MV-4-11 (cell line): ENCODE data around the gene SMIM44.
"Not testable (repeated sequence)": the region's sequence is repeated elsewhere in the genome, so short reads cannot be mapped to it uniquely, and the experiment has no call there.

Source experiments
- DNase-seq: peaks from one replicate; lab custom pipeline; 2025; lab: John Stamatoyannopoulos, UW

Gene SMIM44

DNA sequence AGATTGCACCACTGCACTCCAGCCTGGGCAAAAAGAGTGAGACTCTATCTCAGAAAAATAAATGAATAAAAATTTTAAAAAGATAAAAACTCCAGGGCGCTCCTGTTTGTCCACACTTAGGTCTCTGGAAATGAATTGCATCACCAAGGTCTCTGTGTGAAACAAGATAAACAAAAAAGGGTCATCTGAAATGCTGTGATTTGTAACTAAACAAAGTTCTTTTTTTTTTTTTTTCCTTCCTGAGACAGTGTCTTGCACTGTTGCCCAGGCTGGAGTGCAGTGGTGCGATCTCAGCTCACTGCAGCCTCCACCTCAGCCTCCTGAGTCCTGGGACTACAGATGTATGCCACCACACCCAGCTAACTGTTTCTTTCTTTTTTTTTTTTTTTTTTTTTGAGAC lies 34.4 kb upstream of the SMIM44 start:
- no peak for DNase-seq

DNA sequence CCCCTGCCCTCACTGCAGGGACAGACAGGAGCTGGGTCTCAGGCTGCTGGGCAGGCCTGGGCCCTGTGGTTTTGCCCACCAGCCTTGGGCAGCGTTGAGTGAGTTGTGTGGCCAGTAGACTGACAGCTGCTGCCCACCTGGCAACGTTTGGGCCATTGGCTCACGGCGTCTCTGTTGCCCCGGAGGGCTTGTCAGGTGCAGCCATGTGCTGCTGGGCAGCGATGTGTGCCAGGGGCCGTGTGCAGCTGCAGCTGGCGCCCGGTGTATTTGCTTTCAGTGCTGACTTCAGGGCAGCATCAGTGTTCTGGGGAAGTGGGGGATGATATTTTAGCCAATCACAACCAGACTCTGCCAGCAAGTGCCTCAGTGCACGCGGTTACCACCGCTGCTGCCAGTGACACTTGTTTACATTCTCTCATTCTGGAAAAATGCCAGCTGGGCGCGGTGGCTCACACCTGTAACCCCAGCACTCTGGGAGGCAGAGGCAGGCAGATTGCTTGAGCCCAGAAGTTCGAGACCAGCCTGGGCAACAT lies 33.5 kb upstream of the SMIM44 start:
- no peak for DNase-seq

DNA sequence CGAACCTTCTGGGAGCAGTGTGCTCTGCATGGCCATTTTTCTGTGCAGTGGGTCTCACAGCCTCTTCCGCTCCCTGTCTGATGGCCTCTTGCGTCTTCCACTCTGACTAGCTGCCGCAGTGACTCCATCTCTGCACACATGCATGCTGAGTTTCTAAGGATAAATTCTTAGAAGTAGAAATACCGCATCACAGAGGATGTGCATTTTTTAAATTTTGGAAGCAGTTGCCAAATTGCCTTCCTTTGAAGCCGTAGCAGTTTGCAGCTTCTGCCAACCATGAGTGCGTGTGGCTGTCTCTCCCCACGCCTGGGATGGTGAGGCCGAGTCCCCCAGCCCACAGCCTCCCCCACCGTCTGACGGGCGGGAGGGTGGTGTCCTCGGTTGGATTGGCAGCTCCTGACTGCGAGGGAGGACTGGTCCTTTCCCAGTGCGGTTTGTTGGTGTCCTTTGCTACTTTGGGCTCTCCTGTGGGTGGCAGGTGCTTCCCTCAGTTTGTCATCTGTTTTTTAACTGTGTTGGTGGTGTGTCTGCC lies 32.7 kb upstream of the SMIM44 start:
- DNase-seq: no peak

DNA sequence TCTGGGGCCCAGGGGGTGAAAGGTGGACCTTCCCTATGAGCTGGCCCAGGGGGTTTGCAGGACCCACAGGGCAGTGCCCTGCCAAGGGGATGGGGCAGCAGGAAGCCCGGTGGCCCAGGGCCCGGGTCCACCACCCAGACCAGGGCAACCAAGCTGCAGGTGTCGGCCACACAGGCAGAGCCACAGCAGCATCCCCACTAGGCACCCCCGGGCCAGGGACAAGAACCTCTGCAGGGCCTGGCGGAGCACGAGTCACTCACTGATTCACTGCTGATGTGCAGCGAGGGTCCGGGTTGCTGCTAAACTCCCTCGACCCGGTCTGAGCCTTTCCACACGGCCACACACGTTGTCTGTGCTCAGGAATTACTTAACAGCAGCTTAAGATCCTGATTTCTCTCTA lies 31.7 kb upstream of the SMIM44 start:
- no peak for DNase-seq

DNA sequence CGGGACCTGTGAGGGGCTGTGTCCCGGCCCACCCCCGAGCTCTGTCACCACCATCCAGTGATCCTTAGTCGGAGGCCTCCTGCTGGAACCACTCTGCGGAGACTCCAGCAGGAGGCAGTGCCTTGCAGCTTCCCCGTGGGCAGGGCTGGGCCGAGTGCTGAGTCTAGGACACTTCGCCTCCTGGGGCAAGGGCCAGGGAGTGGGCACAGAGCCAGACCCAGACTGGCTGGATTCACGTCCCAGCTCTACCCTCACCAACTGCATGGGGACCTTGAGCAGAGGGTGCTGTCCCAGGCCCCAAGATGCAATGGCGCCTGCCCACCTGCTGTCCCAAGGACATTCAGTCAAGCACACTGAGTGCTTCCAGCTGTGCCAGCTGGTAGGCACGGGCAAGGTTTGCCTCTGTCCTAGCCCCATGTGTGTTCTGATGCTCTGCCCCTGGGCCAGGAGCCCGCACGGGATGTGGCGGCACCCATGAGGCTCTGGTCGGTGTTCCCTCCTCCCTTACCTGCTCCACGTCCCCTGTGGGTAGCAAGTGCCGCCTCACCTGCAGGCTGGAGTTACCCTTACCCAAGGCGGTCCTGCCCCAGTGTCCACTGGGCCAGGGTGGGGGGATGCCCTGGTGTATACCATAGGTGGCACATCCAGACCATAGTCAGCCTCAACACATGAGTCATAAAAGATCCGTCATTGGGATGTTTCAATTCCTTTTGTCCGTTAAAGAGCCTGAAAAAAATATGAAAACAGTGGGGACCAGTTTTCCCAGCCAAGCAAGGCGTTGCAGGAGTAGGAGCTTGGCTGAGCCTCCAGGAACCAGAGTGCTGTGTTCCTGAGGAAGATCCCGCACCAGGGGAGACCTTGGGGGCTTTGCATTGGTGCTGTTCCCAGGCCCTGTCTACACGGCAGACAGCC lies 30.2 kb upstream of the SMIM44 start:
- DNase-seq: no peak

DNA sequence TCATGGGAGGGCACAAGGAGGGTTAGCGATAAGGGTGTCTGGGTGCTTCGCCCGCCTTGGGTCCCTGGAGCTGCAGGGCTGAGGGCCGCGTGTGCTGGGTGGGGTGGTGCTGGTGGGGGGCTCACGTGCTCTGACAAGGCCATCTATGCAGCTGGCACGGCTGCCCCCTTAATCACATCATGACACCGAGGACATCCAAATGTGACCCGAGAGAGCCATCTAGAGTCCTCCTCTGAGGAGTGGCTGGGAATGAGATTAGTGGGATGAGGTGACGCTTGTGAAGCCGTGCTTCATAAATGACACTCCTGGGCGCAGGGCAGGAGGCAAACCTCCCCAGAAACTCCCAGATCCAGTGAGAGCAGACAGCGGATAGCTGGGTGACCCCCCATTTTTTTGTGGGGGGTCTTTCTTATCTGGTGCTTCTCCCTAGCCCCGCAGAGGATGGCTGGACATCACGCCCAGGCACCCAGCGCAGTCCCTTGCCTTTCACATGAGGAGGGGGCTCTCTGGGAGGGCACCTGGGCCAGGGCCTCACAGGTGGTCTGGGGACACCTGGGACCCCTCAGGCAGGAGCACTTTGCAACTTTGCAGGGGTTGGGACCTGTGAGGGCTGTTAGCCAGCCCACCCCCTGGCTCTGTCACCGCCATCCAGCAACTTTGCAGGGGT lies 29.5 kb upstream of the SMIM44 start:
- no peak for DNase-seq

DNA sequence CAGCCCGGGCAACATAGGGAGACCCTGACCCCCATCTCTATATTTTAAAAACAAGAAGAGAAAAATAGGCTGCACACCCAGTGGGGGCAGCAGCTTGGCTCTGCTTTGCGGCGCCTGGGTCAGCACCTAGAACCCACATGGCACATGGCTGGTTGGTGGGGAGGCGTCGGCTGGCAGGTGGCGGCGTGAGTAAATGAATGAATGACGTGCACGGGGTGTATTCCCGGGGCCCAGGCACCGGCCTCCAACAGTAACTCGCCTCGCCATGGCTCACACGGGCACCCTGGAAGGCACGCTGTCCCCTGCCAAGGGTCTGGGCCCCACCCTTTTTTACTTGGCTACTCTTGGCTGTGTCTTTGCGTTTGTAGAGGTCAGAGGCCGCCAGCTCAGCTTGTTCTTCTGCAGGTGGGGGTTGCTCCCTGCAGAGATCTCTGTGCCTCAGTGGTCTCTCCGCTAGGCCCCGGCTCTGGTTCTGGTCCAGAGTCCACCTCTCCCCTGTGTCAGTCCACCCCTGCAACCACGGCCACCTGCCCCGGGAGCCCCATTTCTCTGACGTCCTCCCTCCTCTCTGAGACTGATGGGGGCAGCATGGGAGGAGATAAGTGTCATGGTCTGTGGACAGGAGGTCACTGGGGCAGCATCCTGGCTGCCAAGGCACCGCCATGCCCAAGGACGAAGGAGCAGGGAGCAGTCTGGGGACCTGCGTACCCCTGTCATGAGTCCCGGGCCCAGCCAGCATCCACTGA lies 28.4 kb upstream of the SMIM44 start:
- no peak for DNase-seq

DNA sequence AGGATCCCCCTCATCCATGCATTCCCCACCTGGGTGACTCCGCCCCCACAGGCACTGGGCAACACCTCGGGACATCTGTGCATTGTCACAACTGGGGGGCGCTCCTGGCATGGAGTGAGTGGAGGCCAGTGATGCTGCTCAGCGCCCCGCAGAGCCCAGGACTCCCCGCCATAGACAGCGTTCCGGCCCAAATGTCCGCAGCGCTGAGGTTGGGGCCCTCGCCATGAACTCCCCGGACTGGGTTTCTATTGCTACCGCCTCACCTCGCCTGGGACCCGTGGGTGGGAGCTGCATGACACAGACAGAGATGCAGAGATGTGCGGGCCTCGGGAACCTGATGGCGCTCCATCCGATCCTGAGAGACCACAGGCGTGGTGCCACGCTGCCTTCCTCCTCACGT lies 27.5 kb upstream of the SMIM44 start:
- DNase-seq: no peak

DNA sequence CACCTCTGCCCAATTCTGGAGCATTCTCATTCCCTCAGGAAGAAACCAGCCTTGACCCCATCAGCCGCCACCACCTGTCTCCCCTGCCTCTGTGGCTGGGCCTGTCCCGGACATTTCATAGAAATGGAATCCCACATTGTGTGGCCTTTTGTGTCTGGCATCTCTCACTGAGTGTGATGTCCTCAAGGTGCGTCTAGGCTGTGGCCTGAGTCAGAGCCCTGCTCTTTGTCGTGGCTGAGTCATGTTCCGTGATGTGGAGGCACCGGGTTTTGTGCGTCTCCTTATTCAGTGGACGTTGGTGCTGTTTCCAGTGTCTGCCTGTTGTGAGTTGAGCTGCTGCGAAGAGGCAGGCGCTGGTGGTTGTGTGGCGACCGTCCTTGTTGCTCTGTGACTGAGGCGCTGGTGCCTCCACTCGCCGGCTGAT lies 26.3 kb upstream of the SMIM44 start:
- no peak for DNase-seq

DNA sequence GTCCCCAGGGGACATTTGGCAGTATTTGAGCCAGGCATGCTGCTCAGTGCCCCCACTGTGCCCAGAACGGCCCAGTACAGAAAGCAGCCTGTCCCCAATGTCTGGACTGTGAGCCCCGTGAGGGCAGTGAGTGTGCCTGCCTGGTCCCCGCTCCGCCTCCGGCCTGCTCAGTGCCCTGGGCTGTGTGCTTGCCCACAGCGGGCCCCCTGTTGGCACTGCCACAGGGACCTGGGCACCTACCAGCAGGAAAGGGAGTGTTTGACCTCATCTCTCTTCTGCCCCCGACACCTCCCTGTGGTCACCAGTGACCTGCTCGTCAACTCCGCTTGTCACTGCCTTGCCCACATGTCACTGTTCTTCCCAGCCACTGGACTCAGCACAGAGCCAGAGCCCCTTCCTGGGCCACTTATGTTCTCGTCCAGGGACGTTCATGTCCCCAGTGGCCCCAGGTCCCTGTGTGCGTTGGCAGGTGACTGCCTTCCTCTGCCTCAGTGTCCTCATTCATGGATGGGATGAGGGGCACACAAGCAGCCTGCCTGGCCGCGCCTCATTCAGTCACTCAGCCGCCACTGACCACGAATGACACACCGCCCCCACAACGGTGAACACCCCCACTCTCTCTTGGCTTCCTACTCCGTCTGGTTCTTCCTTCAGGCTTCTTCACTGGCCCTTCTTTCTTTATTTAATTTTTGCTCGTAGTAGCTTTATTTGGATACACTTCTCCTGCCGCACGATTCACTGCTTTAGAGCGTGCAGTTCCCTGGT lies 25.7 kb upstream of the SMIM44 start:
- peak; percentile 17 for DNase-seq

DNA sequence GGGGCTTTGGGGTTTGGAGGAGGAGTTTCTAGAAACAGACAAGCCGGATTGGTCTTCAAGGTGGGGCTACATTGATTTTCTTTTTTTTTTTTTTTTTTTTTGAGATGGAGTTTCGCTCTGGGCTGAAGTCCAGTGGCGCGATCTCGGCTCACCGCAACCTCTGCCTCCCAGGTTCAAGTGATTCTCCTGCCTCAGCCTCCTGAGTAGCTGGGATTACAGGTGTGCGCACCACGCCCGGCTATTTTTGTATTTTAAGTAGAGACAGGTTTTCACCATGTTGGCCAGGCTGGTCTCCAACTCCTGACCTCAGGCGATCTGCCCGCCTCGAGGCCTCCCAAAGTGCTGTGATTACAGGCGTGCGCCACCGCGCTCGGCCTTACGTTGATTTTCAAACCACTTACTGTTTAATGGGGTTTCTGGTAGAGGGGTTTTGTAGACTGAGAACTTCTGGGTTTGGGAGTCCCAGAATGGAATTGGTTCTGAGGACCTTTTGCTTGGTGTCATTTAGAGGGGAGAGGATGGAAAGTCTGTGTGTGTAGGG lies 24.9 kb upstream of the SMIM44 start:
- not testable (repeated sequence) for DNase-seq

DNA sequence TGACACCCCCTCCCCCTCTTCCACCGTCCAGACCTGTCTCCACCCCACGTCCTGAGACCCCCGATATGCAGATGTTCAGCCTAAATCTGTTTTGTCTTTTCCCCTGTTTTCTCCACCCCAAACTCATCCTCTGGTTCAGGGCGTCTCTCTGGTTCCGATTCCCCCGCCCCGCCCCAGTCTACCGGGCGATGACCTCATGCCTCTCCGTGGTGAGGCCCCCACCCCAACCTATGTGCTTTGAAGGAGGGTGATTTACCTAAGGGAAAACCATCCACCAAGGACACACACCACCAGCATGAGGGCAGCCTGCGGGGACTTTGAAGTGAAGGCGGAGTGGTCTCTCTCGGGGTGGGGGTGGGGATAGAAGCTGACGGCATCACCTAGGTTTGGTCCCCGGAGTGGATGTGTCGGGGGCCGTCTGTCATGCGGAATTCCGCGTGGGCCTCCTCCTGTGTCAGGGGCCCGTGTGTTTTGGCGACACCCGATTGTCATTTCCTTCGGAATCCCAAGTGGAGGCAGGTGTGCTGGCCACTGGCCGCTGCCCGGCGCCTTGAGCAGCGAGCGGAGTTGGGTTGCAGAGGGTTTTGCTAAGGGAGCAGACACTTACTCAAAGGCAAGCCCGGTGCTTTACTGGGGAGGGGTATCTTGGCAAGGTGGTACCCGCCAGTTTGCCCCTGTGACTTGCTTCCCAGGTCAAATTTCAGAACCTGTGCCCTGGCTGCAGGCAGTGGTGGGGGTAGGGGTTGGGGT lies 24.3 kb upstream of the SMIM44 start:
- DNase-seq: no peak

DNA sequence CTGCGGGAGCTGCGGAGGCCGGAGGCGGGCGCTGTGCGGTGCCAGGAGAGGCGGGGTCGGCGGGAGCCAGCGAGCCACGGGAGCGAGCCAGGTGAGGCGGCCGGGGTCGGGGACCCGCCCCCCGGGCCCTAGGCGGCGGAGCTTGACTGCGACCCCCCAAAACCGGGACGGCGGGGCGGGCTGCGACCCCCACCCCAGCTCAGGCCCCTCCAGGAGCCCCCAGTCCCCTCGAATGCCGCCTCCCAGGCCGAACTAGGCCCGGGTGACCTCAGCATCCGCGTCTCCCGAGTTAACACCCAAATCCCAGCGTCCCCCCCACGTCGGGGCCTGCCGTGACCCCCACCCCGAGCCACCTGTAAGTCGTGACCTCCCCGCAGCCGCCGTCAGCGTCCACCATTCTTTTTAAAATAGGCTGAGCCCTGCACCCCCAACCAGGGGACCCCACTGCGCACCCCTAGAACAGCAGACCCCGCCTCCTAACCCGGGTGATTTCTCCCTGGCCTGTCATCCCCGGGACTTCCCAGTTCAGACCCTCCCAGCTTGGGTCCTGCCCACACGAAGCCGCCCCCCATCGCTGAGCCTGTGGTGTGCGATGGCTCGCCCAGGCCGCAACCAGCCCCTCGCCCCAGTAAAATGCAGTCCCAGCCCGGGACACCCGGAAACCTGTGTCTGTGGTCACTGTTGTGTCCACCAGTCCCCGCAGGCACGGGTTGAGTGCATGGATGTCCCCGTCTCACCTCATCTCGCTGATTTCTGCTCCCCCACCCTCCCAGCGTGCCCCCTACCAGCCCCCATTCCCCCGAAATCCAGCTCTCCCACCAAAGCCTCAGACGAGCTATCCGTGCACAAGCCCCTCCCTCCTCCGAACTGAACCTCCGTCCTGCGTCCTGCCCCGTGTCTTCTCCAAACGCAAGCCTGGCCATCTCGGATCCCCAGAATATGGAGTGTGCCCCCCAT lies 23.4 kb upstream of the SMIM44 start:
- no peak for DNase-seq

DNA sequence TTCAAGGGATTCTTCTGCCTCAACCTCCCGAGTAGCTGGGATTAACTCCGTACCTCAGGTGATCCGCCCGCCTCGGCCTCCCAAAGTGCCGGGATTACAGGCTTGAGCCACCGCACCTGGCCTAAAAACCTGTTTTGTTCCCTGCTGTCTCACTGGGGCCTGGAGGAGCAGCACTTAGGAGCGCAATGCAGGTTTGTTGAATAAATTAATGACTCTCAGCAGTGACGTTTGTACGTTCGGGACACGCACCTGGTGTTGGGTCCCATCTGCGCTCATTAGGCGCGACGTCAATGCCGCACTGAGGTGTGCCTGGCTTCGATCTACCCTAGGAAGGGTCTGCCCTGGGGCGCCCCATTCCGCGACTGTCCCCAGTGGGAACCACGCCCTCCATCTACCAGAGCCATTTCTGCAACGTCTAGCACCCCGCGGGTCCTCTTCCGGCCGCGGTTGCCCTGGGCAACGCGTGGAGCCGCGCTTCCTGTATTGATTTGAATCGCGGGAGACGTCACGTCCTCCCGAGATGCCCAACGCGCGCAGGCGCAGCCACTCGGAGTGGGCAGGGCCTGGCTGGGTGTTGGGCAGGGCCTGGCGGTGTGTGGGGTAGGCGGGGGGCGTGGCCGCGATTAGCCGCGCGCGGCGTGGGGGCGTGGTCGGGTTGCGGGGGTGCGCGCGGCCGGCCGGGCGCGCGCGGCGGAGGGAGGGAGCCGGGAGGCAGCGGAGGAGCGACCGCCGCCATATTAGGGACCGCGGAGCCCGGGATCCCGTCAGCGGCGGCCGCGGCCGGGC lies 22.6 kb upstream of the SMIM44 start, which contains the start of gene FZR1:
Gene FZR1, plus strand, starts transcription at position 714 of the 786 bp plus-strand sequence. CDS start 16,679 bp downstream, outside the sequence.
- DNase-seq: peak; percentile 99

DNA sequence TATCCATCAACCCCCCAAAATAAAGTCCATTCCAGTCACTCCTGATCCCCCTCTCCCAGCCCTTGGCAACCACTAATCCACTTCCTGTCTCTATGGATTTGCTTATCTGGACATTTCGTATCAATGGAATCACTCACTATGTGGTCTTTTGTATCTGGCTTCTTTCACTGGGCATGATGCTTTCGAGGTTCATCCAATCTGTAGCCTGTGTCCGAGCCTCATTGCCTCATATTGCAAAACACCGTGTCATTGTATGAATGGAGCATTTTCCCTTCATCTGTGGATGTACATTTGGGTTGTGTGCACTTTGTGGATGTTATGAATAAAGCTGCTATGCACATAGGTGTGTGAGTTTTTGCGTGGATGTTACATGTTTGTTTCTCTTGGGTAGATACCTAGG lies 21.5 kb upstream of the SMIM44 start:
- peak; percentile 40 for DNase-seq

DNA sequence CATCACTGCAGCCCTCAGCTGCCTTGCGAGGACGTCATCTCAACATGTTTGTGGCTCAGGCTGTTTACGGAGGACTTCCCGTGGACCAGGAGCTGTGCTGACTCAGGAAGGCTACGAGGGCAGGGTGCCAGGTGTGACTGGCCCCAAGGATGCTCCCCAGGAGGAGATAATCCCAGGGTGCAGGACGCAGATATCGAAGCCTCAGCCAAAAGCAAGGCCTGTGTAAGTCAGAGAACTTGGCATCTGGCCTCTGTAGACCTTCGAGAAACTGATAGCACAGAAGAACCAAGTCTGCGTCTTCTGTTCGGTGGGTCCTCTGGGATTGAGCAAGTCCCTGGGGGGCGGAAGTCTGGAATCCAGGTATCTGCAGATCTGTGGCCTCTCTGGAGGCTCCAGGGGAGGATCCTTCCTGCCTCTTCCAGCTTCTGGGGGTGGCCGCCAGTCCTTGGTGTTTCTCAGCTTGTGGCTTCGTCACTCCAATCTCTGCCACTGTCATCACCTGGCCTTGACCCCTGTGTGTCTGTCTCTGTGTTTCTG lies 19.9 kb upstream of the SMIM44 start:
- DNase-seq: no peak

DNA sequence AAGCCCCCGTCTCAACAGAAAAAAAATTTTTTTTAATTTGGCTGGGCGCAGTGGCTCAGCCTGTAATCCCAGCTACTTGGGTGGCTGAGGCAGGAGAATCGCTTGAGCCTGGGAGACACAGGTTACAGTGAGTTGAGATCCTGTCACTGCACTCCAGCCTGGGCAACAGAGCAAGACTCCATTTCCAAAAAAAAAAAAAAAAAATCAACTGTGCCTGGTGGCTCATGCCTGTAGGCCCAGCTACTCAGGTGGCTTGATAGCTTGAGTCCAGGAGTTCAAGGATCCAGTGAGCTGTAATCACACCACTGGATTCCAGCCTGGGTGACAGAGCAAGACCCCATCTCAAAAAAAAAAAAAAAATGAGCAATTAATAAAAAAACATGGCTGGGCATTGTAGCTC lies 18.5 kb upstream of the SMIM44 start:
- no peak for DNase-seq
